Activated CD8-positive, alpha-beta memory T cell treated with anti-CD3 and anti-CD28 coated beads for 4 hours (primary cell): ENCODE results near the gene PDZD2.
"Not testable (repeated sequence)": the region's sequence is repeated elsewhere in the genome, so short reads cannot be mapped to it uniquely, and the experiment has no call there.

Experiments
- DNase-seq, 2 donors: peaks; one replicate each; pipeline ENCODE4 v3.0.0-alpha.2; 2020; ENCODE audit warnings: low read depth in 2 of 2

The PDZD2 gene

DNA sequence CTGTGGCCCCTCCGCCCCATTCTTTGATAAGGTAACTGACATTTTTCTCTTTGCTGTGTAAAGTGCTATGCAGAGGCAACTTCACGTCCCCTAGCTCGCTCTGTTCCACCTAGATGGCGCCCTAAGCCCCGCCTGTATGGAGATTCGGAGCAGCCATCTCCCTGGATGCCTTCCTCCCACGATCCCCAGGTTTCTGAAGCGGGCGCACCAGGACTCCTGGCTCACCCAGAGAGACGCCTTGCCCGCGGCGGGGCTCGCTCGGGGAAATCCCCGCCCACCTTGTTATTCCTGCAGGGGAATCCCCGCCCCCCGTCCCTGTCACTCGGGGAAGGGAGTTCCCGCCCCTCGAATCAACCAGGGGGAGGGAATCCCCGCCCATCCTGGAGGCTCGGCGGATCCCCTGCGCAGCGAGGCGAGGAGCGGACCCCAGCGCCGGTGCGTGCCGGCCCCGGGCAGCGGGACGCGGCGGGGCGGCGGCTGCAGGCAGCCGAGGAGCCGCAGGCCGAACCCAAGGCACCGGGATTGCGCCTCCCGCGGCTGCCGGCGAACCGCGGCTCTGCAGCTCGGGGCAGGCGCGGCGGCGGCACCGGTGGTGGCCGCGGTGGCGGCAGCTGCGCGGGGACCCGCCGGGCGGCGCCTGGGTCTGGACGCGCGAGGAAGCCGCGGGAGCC is at the start of gene PDZD2:
Gene PDZD2, plus strand, starts transcription at position 384 of the 671 bp plus-strand sequence.
- DNase-seq: peak; percentile 64

DNA sequence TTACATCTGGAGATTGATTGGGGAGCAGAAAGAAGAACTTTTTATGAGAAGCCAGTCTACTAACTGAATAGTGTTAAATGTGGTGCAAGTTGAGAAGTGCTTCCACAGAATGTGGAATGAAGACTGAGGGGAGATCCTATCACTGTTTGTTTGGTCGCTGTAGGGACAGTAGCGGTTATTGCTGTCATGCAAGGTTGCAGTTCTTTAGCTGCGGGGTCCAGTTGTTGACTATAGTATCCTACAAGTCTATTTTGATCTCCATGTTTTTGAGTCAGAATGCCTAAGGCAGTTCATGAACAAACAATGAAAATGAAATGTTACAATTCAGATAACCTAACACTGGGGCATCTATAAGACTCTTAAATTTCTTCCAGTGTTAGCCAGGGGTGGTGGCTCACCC is 45.3 kb upstream of the PDZD2 start:
- DNase-seq: no peak

DNA sequence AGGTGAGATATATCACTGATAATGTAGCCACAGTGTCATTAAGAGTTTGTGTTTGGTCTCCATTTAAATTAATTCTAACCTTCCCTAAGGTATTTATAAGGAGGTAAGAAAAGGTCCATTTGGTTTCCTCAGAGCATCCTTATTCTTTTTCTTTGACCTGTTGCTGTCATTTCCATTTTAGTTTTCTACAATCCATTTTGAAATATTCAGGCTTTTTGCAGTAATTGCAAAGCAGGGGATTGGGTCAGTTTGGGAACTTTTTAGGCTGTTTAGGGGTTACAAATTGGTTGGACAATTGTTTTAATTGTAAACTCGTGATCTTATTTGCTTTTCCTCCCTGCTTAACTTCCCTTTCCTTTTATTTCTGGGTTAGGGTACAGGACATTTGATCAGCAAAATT is 42.6 kb upstream of the PDZD2 start:
- DNase-seq: no peak

DNA sequence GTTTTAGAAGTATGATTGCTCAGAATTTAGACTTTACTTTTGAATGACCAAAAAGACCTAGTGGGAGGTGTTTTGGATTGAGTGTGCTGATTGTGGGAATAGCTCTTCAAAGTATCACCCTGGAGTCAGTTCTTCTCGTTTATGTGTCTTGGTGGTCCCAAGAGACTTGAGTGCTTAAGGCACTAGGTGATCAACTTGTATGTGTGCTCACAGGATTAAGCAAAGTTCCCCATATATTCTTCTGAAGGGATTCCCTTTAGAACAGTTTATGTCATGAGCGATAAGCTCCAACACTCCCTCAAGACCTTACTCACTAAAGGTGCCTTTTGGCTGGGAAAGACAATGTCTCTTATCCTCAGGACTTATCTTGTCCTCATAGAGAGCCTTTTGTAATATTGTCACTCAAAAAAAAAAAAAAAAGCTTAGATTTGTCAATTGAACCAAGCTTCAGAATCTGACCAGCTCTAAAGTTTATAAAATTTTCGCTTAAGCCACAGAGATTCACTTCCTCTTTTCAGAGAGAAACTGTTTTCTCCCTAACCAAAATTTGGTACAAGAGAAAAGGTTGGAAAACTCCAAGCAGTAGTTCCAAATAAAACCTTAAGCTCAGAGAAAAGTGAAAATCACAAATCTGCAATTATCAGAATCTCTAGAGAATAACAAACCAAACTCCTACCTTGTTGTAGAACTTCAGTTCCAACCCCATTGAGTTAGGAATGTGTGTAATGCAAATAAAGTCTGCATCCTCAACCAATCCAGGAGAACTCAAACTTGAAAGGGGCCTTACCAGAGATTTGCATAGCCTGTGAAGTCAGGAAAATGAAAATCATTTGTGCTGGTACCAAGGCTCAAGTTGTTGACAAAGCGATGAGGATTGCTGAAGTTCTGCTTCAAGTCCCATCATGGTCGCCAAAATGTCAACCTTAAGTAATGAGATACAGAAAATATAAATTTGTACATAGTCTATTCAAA is 40.0 kb upstream of the PDZD2 start:
- no peak for DNase-seq

DNA sequence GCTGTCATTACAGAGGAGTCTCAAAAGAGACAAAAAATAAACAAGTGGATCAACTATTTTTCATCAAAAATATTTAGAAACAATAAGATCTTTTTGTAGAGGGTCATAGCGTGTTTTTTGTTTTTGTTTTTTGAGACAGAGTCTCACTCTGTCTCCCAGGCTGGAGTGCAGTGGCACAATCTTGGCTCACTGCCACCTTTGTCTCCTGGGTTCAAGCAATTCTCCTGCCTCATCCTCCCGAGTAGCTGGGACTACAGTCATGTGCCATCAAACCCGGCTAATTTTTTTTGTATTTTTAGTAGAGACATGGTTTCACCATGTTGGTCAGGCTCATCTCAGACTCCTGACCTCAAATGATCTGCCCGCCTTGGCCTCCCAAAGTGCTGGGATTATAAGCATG is 36.6 kb upstream of the PDZD2 start:
- not testable (repeated sequence) for DNase-seq

DNA sequence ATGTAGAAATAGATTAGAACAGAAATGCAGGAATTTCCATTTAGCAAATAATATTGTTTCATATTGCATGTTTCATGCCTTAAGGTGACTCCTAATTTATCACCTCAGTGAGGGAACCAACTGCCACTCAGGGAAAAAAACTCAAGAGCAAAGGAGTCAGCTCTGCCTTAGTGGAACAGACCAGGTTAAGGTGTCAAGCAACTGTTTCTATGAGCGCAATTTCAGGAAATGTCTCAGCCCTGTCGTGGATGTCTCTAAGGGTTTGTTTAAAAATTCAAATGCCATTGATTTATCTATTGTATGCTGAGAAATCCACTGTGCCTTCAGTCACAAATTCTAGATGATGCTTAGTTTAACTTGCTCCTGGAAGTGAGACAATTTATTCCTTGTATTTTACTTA is 34.7 kb upstream of the PDZD2 start:
- DNase-seq: no peak

DNA sequence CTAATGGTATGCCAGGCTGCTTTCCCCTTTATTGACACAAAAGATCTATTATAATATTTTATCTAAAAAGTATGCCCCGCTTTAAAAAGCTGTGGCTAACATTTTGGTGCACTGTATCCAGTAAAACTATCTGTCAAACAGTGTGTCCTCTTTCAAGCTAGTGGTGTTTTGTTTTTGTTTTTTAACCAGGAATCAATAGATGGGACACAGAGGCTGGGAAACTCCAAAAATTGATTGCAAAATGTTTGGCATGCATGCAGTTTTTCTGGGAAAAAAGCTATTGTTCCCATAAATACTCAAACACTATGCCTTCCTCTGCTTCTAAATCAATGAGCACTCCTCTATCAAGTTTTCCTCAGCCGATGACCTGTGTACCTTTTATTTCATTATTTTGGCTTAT is 34.3 kb upstream of the PDZD2 start:
- no peak for DNase-seq

DNA sequence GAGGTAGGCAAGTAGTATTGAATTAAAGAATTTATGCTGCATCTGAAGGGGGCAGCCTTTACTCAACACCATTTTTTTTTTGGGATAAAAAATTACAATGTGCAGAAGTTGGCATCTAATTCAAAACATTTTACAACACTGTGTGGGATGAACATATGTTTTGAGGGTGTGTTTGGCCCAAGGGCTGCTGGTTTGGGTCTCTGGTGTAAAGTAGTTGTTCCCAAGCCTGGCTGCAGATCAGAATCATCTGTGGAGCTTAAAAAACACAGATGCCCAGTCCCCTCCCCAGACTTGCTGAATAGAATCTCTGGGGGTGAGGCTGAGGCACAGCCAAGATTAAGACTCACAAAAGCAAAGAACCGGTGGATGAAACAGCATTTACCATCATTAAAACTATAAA is 33.0 kb upstream of the PDZD2 start:
- DNase-seq: no peak

DNA sequence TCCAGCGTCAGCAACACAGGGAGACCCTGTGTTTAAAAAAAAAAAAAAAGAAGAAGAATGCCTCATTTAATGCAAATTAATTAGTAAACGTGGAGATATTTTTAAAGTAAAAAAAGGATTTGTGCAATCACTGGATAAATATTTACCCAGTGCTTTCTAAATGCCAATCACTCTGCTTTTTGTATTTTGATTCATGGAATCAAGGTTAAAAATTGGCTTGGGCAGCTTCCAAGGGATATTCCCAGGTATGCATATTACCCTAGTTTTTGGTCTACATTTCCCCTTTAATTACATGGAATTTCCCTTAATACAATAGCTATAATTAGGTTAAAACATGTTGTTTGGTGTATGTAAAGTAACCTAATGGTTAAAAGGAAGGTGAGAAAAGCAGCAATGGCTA is 31.4 kb upstream of the PDZD2 start:
- DNase-seq: no peak

DNA sequence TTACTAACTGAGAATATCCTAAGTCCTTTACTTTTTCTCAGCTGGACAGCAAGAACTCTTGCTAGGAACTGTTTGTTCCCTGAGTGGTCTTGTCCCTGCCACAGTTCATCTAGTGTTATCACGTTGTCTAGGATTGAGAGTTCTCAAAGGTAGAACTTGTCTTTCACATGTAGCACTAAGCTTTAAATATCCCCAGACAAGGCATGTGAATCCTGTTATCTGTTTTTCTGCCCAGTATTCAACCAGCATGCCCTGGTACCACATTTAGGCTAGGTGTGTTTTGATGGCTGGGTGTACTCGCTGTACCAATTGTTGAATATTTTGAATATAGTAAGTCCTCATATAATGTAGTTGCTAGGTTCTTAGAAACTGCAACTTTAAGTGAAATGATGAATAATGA is 27.9 kb upstream of the PDZD2 start:
- DNase-seq: no peak

DNA sequence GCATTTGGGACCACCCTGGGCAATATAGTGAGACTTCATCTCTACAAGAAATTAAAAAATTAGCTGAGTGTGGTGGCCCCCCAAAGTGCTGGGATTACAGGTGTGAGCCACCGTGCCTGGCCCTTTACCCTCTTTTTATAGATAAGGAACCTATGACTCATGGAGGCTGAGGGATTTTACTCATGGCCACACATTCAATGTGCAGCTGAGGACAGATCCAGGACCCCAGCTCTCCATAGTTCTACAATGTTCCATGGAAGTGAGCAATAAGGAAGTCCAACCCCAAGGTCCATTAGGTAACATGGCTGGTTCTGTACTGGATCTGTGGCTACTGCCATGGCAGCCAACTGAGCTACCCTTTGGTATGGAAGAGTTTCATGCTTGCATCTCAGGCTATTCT is 25.3 kb upstream of the PDZD2 start:
- DNase-seq: no peak

DNA sequence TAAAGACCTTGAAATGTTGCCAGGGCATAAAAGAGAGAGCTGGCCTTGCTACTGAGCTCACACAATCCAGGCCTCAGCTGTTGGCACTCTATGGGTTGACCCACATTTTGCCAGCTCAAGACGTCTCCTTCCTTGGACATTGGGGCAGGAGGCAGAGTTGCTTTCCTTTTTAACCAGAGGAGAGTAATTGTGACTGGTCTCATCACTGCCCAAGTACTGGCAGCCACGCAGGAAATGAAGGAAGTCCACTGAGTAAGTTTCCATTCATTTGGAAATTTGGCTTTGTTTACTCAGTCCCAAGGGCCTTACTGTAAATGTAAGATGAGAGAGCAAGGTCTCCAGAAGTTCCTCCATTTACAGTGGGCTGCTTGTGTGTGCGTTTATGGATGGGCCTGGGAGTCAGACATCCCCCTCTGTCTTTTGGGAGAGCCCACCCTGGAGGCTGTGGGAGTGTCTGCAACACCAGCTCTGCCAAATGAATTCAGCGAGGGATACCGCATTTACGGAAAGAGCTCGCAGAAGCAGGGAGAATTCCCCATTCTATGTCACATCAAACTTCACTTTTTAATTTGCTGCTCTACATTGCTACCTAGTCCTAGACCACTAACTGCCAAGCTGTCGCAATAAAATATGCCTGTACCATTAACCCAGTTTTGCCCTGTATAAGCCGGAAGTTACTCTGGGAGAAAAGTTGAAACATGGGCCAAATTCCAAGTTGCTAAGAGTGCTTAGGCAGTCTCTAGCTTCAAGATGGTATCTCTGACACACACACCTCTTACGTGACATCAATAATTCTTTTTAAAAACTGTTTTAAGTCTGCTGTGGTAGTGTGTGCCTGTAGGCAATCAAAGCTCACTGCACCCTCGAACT is 24.5 kb upstream of the PDZD2 start:
- DNase-seq: no peak

DNA sequence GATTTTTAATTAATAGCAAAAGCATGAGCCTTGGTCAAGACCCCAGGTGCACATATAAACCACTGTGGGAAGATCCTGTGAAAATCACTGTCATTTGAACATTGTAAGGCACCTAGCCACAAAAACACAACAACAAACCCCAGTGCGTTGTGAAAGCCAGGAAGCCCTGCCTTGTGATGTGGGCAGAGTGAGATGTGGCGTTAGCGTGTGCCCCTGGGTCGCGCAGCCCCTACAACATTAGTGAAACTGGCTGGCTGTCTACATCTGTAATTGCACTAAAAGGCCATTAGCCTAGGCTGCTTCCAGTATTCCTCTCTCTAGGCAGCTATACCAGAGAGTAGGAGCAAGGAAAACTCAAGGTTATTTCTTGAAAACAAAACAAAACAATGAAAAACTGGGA is 21.1 kb upstream of the PDZD2 start:
- DNase-seq: no peak

DNA sequence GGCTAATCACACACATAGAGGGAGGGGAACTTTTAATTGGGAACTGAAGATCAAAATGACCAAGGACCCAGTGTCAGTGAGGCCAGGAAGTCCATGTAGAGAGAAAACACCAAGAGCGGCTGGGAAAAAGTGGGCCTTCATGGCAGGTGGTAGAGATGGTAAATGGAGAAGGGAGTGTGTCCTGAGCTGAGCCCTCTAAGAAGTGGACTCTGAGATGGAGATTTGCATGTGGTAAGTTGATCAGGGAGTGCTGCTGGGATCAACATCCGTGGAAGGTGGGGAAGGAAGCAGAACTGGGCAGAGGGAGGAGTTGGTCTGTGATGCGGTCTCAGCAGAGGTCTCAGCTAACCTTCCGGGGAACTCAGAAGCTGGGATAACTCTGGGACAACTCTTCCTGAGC is 18.9 kb upstream of the PDZD2 start:
- no peak for DNase-seq

DNA sequence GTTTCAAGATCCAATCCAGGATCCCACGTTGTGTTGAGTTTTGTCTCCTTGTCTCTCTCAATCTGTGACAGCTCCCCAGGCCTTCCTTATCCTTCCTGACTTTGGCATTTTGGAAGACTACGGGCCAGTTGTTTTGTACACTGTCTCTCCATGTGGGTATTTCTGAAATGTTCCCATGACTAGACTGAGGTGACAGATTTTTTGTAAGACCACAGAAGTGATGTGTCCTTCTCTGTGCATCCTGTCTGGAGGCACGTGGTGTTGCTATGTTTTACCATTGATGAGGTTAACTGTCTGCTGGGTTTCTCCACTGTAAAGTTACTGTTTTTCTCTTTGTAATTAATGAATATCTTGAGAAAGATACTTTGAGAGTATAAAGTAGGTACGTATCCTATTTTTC is 15.7 kb upstream of the PDZD2 start:
- DNase-seq: no peak

DNA sequence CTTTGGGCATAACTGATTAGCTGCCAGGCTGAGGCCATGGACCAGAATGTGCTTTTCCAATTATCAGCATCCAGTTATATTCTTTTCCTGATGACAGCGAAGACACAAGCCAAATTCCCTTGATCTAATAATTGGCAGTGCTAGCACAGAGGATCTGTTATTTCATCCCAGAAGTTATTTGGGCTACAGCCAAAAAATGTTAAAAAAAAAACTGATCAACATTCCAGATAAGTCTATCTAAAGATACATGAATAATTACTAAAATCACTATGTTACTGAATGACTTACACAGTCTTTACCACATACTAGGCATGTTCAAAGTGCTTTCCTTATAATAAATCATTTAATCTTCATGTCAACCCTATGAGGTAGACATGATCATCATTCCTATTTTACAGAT is 13.5 kb upstream of the PDZD2 start:
- DNase-seq: no peak

DNA sequence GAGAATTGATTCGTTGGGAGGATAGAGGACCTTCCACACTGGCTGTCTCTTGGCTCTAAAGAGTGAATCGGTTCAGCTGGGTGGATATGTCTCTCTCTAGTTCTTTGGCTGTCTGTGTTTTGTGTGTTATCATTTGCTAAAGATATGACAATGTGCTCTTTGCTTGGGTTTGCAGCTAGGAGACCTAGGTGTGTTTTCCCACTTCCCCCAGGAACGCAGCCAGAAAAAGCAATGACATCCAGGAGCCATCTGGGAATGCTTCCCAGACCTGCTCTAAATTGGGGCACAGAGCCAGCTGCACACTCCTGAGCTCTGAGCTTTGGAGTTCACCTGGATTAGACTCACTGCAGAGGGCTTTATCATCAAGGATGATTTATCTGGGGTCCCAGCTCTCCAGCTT is 12.8 kb upstream of the PDZD2 start:
- DNase-seq: no peak

DNA sequence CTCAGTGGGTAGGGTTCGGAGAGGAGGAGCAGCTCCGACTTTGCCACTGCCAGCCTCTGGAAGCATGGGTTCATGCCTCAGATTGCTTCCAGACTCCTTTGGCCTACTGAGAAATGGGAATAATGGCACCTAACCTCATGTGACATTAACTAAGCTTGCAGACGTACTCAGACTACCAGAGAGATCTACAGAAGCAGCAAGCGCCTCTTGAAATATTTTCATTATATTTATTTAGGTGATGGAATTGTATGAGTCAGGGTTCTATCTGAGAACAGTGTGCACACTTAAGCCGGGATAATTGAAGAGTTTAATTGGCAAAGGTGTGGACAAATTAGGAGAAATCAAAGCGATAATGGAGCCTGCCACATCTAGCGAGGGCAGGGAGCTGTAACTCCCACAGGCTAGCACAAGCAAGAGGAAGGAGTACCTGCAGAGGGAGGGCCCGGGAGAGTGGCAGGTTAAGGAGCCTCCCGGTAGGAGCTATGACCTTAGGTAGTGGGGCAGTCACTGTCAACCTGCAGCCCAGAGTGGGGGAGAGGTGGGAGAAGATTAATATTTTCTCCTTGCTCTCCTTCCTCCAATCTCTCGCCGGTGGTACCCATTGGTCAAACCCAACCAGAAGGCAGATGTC is 12.2 kb upstream of the PDZD2 start:
- DNase-seq: no peak

DNA sequence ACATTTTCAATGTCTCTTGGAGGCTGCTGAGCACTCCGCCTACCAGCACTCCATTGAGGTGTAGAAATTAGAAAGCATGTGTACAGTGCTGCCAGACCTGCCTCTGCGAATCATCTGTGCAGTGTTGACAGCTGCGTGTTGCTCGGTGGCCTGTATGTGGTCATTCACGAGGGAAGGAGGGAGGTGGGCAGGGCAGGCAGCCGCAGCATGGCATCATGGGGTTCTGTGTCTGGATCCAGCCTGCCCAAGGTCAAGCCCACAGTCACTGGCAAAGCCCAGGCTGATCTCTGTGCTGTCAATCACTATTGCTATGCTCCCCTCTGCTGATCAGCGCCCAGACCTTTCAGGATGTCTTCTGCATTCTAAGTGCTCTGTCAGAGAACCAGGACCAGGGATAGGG is 8.0 kb upstream of the PDZD2 start:
- no peak for DNase-seq

DNA sequence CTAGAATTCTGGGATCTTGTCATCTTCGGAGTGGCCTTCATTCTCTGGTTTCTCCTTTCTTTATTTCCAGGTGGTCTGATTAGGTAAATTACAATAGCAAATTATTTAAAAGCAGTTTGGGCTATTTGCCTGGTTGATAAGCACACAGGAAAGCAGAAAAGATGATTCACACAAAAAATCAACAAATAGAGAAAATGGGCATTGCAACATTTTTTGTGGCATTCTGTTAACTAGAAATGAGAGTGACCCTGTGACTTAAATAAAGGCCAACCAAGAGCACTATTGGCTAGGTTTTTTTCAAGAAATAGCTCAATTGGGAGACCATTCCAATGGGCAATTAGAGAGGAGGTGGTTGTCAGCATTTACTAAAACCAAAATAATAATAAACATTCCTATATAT is 6.5 kb upstream of the PDZD2 start:
- DNase-seq: no peak

DNA sequence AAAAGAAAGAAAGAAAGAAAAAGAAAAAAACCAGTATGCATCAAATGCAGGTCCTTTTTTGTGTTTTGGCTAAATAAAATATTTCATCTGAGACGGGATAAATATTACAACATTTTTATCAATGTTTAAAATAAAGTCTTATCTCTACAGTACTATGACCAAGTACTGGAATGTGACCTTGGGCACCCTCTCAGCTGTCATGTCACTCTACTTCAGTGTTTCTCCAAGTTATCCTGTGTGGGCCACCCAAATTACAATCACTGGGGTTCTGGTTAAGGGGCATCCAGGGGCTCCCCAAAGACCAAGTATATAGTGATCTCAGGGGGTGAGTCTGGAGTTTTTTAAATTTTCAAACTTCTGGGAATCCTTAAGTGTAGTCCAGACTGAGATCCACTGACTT is 3.5 kb upstream of the PDZD2 start:
- no peak for DNase-seq

DNA sequence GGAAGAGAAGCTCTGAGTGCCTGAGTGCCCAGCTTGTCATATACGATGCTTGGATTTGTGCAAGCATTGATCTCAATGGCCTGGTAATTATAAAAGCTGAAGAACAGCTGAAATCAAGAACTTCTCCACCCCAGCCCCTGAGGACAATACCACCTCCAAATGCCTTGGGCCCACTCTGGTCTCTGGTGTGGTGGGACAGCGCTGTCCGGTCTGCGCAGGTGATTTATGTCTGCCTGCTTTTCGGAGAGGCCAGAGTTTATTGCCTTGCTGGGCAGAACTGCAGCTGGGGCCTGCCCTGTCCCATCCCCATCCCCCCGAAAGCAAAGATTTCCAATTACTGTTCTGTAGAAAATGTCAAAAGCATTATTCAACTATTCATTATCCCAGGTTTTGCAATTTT is 1.1 kb upstream of the PDZD2 start:
- no peak for DNase-seq
